ENCODE measurements around the gene MCM5.
A peak's percentile ranks its signal among the peaks of the same experiment; 100 is the strongest.
"Not testable (repeated sequence)": the region's sequence is repeated elsewhere in the genome, so short reads cannot be mapped to it uniquely, and the experiment has no call there.

MCM5 gene

DNA sequence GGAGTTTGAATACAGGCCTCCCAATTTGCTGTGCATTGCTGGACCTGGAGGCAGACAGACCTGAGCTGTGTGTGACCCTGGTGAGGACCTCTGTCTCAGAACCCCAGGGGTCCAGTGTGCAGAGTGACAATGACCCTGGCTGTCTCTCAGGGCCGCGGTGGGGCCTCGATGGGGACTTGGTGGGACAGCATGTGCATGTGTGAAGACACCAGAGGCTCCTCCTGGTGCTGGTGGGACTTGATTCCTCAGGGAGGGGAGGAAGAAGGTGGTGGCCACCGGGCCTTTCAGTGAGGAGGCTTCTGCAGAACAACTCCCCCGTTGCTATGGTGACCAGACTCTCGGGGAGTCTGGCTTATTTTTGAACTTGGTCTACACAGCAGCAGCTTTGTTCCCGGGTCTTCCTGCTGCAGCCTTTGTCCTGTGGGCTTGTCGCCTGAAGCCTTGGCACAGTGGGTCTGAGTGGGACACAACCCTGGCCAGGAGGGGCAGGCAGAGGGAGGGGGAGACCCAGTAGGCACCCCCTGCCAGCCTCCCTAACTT is 35.3 kb downstream of the MCM5 start:
- DNase-seq = peak; percentile 36

- DNase-seq = no peak
These were observed 36.5 kb downstream of the MCM5 start for GRCh38 chr22:35436421-35436820.

DNA sequence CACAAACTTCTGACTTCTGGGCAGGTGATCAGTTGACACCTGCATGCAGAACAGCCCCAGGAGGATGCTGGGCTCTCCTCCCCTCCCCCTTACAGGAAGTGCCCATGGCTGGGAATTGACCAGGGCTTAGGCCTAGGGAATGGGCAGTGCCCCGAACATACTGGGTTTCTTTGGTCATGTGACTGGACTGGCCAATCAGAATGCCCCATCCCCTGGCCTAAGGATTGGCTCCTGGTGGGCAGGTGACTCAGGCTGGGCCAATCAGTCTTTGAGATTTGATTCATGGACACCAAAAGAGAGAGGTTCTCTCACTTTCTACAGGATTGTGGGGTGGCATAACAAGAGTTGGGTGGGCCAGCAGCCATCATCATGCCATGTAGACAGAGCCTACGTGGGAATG is 37.1 kb downstream of the MCM5 start:
- peak; percentile 38 for DNase-seq

DNA sequence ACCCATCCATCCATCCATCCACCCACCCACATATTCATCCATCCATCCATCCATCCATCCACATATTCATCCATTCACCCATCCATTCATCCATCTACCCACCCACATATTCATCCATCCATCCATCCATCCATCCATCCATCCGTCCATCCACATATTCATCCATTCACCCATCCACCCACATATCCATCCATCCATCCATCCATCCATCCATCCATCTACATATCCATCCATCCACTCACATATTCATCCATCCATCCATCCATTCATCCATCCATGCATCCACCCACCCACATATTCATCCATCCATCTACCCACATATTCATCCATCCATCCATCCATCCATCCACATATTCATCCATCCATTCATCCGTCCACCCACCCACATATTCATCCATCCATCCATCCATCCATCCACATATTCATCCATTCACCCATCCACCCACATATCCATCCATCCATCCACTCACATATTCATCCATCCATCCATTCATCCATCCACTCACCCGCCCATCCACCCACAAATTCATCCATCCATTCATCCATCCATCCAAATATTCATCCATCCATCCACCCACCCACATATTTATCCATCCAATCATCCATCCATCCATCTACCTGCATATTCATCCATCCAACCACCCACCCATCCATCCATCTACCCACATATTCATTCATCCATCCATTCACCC is 38.9 kb downstream of the MCM5 start:
- DNase-seq = not testable (repeated sequence)

- no peak for DNase-seq
These were observed 39.4 kb downstream of the MCM5 start for GRCh38 chr22:35439365-35439717.

- DNase-seq = no peak
These were observed 40.2 kb downstream of the MCM5 start for GRCh38 chr22:35440129-35440528.

DNA sequence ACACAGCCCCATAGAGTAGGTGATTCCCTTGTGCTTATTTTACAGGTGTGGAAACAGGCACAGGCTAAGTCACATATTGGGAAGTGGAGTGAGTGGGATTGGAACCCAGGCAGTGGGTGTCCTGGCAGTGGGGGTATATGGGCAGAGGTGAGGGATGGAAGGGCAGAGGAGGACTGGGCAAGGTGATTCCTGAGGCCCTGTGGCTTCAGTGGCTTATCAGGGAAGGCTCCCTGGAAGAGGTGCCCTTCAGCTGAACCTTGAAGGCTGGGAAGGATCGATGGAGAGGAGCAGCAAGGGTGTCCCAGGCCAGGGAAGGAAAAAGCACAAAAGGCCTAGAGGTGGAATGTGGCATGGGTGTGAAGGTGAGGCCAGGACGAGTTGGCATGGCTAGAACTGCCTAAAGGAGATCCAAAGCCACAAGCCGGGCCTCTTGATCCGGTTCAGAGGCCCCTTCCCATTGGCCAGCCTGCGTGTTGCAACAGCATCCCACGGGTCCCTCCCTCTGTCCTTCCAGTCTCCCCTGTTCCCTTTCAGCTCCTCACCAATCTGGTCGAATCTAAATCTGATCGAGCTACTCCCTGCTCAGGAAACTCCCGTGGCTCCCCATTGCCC is 41.7 kb downstream of the MCM5 start:
- DNase-seq = no peak

- DNase-seq = no peak
These were observed 42.5 kb downstream of the MCM5 start for GRCh38 chr22:35442471-35442870.

DNA sequence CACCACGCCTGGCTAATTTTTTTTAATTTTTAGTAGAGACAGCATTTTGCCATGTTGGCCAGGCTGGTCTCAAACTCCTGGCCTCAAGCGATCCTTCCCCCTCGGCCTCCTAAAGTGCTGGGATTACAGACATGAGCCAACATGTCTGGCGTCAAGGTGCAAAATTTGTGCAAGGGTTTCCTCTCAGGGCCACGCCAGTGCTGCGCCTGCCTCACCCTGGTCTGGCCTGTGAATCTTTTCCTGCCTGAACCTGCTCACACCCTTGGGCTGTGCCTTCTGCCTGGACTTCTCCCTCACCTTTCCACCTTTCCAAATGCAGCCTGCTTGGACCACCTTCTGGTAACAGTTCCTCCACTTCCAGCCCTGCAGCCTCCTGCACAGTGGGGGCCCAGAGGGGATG is 43.4 kb downstream of the MCM5 start:
- no peak for DNase-seq

GRCh38 chr22:35443790-35444684 is 44.1 kb downstream of the MCM5 start:
- no peak for DNase-seq

GRCh38 chr22:35444685-35445399 is 44.9 kb downstream of the MCM5 start:
- DNase-seq = no peak

- no peak for DNase-seq
These were observed 46.0 kb downstream of the MCM5 start for GRCh38 chr22:35445933-35446332.

DNA sequence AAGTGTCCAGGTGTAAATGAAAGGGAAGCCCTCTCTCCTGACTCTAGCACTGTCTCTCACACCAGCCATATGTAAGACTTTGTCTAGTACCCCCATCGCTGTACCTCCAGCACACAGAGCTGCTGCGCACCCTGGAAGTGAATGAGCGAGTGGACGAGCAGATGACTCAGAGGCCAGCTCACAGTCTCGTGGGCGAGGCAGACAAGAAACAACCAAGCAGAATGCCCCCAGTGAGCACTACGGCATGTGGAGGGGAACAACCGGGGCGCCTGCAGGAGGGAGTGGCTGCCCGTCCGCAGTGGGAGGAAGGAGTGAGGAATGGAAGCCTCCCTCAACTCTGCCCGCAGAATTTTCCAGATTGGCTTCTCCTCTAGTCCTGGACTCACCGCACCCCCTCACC is 46.4 kb downstream of the MCM5 start:
- DNase-seq = no peak

GRCh38 chr22:35448523-35448922 is 48.6 kb downstream of the MCM5 start:
- DNase-seq = no peak

- no peak for DNase-seq
These were observed 50.1 kb downstream of the MCM5 start for GRCh38 chr22:35449829-35450689.

DNA sequence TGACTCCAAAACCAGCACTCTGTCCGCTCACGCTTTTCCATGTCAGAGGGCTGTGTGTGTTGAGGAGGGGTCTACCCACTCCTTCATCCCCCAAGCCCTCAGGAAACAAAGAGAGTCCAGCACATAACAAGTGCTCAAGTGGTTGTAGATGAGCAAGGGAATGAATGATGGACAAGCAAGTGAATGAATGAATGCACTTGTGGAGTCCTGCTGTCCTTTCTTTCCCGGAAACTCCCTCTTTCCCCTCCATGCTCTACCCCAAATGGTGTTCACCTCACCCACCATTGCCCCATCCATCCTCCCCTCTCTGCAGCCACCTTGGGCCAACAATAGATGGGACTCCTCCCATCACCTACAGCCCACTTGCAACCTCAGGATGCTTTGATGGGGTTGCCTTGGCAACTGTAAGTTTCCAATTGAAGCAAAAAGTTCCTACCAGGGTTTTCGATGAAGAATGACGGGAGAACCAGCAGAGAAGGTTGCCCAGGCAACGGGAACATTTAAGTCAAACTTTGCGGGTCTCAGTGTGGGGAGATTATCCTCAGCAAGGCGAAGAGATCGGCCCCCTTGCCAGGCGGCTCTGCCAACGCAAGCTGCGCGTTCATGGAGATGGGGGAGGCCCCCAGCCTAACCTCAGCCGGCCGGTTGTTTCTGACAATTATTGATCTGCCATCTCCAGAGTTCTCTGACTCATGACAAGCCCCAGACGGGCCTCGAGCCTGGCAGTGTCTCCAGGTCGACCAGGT is 51.1 kb downstream of the MCM5 start:
- DNase-seq = no peak

DNA sequence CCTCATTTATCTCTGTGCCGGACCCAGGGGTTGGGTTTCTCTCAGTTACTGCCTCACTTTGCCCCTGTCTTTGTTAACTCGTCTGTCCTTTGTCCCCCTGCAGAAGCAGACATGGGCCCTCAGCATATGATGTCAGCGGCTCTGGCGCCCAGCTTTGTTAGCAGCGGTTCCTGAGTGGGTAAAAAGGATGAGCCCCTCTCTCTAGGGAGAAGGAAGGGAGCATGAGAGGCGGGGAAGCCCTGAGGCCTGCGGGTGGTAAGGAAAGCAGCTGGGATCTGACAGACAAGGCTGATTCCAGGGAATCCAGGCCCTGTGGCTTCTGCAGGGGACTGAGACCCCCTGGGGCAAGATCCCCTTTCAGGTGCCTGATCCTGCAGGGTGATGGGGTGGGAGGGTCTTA is 51.7 kb downstream of the MCM5 start:
- DNase-seq = no peak

DNA sequence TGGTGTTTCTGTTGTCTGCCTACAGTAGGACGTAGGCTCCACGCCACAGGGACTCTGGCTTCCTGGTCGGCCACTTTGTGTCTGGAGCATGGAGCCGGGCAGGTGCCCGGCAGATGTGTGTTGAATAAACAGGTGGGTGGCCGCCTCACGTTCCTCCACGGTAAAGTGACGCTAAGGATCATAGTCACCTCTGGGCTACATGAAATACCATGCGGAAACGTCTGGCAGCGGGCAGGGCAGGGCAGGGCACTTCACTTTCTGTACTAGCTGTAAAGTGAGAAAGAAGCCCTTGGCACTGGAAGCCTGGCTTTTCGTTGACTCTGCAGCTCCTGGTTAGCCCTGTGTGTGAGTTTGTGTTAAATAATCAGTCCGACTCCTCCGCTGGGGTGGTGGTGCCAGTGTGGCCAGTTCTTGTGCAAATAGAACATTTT is 52.4 kb downstream of the MCM5 start:
- no peak for DNase-seq

GRCh38 chr22:35452810-35453743 is 53.1 kb downstream of the MCM5 start:
- no peak for DNase-seq

All from hematopoietic multipotent progenitor cell treated with erythropoietin and hydrocortisone succinate and interleukin-3 and kit ligand, for 4 days (in vitro differentiated cells).